HG03575 (cell line): Measurements from ENCODE around the gene MLC1.

ENCODE experiments used
- ATAC-seq: cut with Tn5 transposase; IDR thresholded peaks from one replicate; pipeline ENCODE4 v1.9.1; 2021; ENCODE audit not compliant: unreplicated experiment, insufficient number of reproducible peaks, low FRiP score; ENCODE audit errors: extremely low read depth

MLC1 gene

GRCh38 chr22:50027639-50028537, 57.3 kb downstream of the MLC1 start:
- ATAC-seq, result no peak

GRCh38 chr22:50025993-50026392, 59.2 kb downstream of the MLC1 start:
- ATAC-seq, result no peak

GRCh38 chr22:50022171-50022819, 62.9 kb downstream of the MLC1 start:
- no peak for ATAC-seq

GRCh38 chr22:50020606-50021005, 64.6 kb downstream of the MLC1 start:
- no peak for ATAC-seq

- no peak for ATAC-seq
Observed at GRCh38 chr22:50019316-50019715, 65.9 kb downstream of the MLC1 start.

GRCh38 chr22:50018608-50019285, 66.5 kb downstream of the MLC1 start:
- no peak for ATAC-seq

GRCh38 chr22:50017701-50018224, 67.5 kb downstream of the MLC1 start:
- ATAC-seq, result no peak

- ATAC-seq, result no peak
Observed at GRCh38 chr22:50016988-50017700, 68.1 kb downstream of the MLC1 start.

GRCh38 chr22:50016308-50016987, 68.8 kb downstream of the MLC1 start:
- no peak for ATAC-seq

GRCh38 chr22:50015451-50016307, 69.5 kb downstream of the MLC1 start:
- ATAC-seq, result no peak

- no peak for ATAC-seq
Observed at GRCh38 chr22:50014655-50015401, 70.4 kb downstream of the MLC1 start.

- no peak for ATAC-seq
Observed at GRCh38 chr22:50014053-50014501, 71.1 kb downstream of the MLC1 start.

- no peak for ATAC-seq
Observed at GRCh38 chr22:50012211-50013181, 72.7 kb downstream of the MLC1 start, which contains the start of gene IL17REL. IL17REL (minus strand) TSS chr22:50012765; CDS start chr22:50012646, 119 bp downstream.

GRCh38 chr22:50011447-50012210, 73.6 kb downstream of the MLC1 start:
- ATAC-seq, result no peak
